GM12878 (cell line): ENCODE measurements around the gene RCAN1. TPM values are rescaled to one million over a fixed set of nuclear protein-coding genes. Genes with fewer than 3 reads are reported as not detected.
A peak's percentile ranks its signal among the peaks of the same experiment; 100 is the strongest.

Source experiments
- BMI1 ChIP-seq: fragments of 450-650 bp; IDR thresholded peaks from 2 replicates; pipeline ENCODE4 v1.6.1; 2016; ENCODE audit warnings: mild to moderate bottlenecking, moderate library complexity, borderline replicate concordance
- GABPA ChIP-seq: IDR thresholded peaks from 2 replicates; pipeline ENCODE4 v1.6.1; 2014; ENCODE audit warnings: antibody characterized with exemption, low read depth, mild to moderate bottlenecking, inconsistent platforms
- HDAC6 ChIP-seq: fragments of 200-600 bp; sonication (generic); IDR thresholded peaks from one replicate; pipeline ENCODE4 v1.8.0; 2017; ENCODE audit warnings: antibody characterized with exemption; ENCODE audit not compliant: unreplicated experiment
- IRF4 ChIP-seq: IDR thresholded peaks from 2 replicates; pipeline ENCODE4 v1.6.1; 2011; ENCODE audit warnings: low read depth, low read length
- KAT2A ChIP-seq: conservative IDR thresholded peaks from 2 replicates; pipeline ENCODE4 v1.6.1; 2011; ENCODE audit warnings: low read depth, low read length; ENCODE audit not compliant: control insufficient read depth
- LARP7 ChIP-seq: fragments of 450-650 bp; IDR thresholded peaks from 2 replicates; pipeline ENCODE4 v1.6.1; 2017; ENCODE audit warnings: mild to moderate bottlenecking
- POU2F2 ChIP-seq: IDR thresholded peaks from 3 replicates; pipeline ENCODE4 v1.6.1; 2011; ENCODE audit warnings: low read depth, mild to moderate bottlenecking, low read length, borderline replicate concordance
- RCOR1 ChIP-seq: conservative IDR thresholded peaks from 2 replicates; pipeline ENCODE4 v1.6.1; 2012; ENCODE audit warnings: low read depth, low read length, improper control_type of control experiment
- SMAD5 ChIP-seq: IDR thresholded peaks from 2 replicates; pipeline ENCODE4 v1.6.1; 2016; ENCODE audit warnings: antibody characterized with exemption, low read depth
- SMC3 ChIP-seq: IDR thresholded peaks from 2 replicates; pipeline ENCODE4 v1.6.1; 2011; ENCODE audit warnings: low read length, improper control_type of control experiment, borderline replicate concordance
- SPI1 ChIP-seq: IDR thresholded peaks from 2 replicates; pipeline ENCODE4 v1.6.1; 2011; ENCODE audit warnings: low read depth, mild to moderate bottlenecking, low read length, moderate library complexity, borderline replicate concordance; ENCODE audit not compliant: insufficient read depth
- STAT1 ChIP-seq: fragments of 450-650 bp; conservative IDR thresholded peaks from 2 replicates; pipeline ENCODE4 v1.6.1; 2014; ENCODE audit warnings: antibody characterized with exemption, mild to moderate bottlenecking
- YY1 ChIP-seq: IDR thresholded peaks from 2 replicates; pipeline ENCODE4 v1.6.1; 2011; ENCODE audit warnings: low read depth, mild to moderate bottlenecking, low read length
- ZZZ3 ChIP-seq: IDR thresholded peaks from 2 replicates; pipeline ENCODE4 v1.6.1; 2011; ENCODE audit warnings: low read depth; ENCODE audit not compliant: control insufficient read depth, insufficient read length
- polyA plus RNA-seq, 11 experiments: library from polyadenylated mRNA; depleted of rRNA in 4 of 11; unstranded in 6 of 11; stranded (reverse) in 5 of 11; fragments of >200 nt; fragmentation: Nextera tagmentation in 4 of 11; fragmentation: Illumina TruSeq in 1 of 11; extraction: Ambion mirVana in 4 of 11; extraction: Trizol in 1 of 11; gene quantifications; 1 replicate in 1 of 11; 2 replicates in 10 of 11; pipeline versions ENCODE4 v1.2.1 to v1.2.3, GENCODE V29; 2011 to 2016; ENCODE audit warnings: inconsistent platforms in 2 of 11, missing spikeins in 2 of 11, low read depth in 1 of 11
- total RNA-seq, 4 experiments: library from RNA; depleted of rRNA in 3 of 4; stranded (reverse); fragments of >200 nt in 3 of 4; fragmentation: Illumina TruSeq in 1 of 4; extraction: Trizol in 1 of 4; gene quantifications; 2 replicates each; pipeline versions ENCODE4 v1.2.1 to v1.2.3, GENCODE V29; 2013 to 2021
- TF ChIP-seq, protein P1 (sequence below): fragments of 450-650 bp; IDR thresholded peaks from 2 replicates; pipeline ENCODE4 v1.6.1; 2014; ENCODE audit warnings: mild to moderate bottlenecking
- TF ChIP-seq, protein P2 (sequence below): IDR thresholded peaks from 2 replicates; pipeline ENCODE4 v1.6.1; 2012; ENCODE audit warnings: mild to moderate bottlenecking, low read depth, low read length

The RCAN1 gene
- total and polyA plus RNA-seq, 10 of the 15 experiments (the other 5 are each of a cell fraction or from before 2014, with no cell fraction given), result 2.8 to 12.9 (median 10.5) TPM

DNA sequence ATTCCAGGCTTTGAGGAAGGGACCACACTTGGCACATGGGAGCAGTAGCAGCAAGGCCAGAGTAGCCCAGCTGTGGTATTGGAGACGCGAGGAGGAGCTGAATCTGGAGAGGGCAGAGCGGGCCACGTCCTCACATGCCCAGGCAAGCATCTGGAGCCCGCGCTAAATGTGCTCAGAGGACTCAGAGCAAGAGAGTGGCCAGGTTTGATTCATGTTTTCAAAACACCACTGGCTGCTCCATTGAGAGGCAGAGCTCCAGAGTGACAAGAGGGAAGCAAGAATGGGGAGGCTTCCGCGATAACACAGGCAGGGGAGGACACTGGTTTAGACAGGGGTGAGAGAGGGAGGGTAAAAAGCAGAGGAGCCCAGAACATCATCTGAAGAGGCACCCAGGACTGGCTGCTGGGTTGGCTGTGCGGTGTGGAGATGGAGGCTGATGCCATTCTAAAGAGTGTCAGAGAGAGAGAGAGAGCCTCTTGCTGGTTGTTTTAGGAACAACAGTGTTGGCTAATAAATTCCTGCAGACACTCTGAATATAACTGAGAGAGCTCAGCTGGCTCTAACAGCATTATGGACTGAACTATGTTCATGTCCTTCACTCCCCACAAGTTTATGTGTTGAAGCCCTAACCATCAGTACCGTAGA, 32.3 kb downstream of the RCAN1 start (continued):
- TF ChIP-seq IRF4, result no peak
- TF ChIP-seq RCOR1, result no peak
- TF ChIP-seq YY1, result 0 out of 2 replicates have a peak, but pooled peaks have one; percentile 14
- TF ChIP-seq SMAD5, result no peak
- TF ChIP-seq SMC3, result peak; percentile 83
- TF ChIP-seq BMI1, result no peak
- TF ChIP-seq LARP7, result no peak
- no peak for TF ChIP-seq GABPA
- TF ChIP-seq STAT1, result no peak
- TF ChIP-seq SPI1, result no peak
- TF ChIP-seq HDAC6, result no peak
- TF ChIP-seq, protein P1, sequence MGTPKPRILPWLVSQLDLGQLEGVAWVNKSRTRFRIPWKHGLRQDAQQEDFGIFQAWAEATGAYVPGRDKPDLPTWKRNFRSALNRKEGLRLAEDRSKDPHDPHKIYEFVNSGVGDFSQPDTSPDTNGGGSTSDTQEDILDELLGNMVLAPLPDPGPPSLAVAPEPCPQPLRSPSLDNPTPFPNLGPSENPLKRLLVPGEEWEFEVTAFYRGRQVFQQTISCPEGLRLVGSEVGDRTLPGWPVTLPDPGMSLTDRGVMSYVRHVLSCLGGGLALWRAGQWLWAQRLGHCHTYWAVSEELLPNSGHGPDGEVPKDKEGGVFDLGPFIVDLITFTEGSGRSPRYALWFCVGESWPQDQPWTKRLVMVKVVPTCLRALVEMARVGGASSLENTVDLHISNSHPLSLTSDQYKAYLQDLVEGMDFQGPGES, result no peak
- TF ChIP-seq KAT2A, result no peak
- TF ChIP-seq, protein P2, sequence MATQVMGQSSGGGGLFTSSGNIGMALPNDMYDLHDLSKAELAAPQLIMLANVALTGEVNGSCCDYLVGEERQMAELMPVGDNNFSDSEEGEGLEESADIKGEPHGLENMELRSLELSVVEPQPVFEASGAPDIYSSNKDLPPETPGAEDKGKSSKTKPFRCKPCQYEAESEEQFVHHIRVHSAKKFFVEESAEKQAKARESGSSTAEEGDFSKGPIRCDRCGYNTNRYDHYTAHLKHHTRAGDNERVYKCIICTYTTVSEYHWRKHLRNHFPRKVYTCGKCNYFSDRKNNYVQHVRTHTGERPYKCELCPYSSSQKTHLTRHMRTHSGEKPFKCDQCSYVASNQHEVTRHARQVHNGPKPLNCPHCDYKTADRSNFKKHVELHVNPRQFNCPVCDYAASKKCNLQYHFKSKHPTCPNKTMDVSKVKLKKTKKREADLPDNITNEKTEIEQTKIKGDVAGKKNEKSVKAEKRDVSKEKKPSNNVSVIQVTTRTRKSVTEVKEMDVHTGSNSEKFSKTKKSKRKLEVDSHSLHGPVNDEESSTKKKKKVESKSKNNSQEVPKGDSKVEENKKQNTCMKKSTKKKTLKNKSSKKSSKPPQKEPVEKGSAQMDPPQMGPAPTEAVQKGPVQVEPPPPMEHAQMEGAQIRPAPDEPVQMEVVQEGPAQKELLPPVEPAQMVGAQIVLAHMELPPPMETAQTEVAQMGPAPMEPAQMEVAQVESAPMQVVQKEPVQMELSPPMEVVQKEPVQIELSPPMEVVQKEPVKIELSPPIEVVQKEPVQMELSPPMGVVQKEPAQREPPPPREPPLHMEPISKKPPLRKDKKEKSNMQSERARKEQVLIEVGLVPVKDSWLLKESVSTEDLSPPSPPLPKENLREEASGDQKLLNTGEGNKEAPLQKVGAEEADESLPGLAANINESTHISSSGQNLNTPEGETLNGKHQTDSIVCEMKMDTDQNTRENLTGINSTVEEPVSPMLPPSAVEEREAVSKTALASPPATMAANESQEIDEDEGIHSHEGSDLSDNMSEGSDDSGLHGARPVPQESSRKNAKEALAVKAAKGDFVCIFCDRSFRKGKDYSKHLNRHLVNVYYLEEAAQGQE, result no peak
- no peak for TF ChIP-seq POU2F2
- no peak for TF ChIP-seq ZZZ3
